Kidney (tissue), 14 donors: ENCODE data around the gene MYMK. TPM values are rescaled to one million over a fixed set of nuclear protein-coding genes. Genes with fewer than 3 reads are reported as not detected.

Experiments used
- DNase-seq, 5 donors: peaks; one replicate each; pipeline ENCODE4 v3.0.0-alpha.2; 2013 to 2020
- FAIRE-seq: peaks from 2 replicates; lab custom pipeline; 2012; peaks lifted over from hg19 to GRCh38; lab: Jason Lieb, UNC
- H3K27ac ChIP-seq, 2 donors: one replicate each; pipeline ENCODE4 v1.7.0; 2013; ENCODE audit warnings: low read depth in 2 of 2, low read length in 2 of 2, inconsistent platforms in 1 of 2
- H3K27me3 ChIP-seq: one replicate; pipeline ENCODE4 v1.7.1; 2013; ENCODE audit warnings: low read length, inconsistent platforms; ENCODE audit not compliant: control insufficient read depth, insufficient read depth
- H3K36me3 ChIP-seq, 3 donors: one replicate each; pipeline versions ENCODE4 v1.7.0 to v1.7.1; 2013; ENCODE audit warnings: low read length in 3 of 3, control low read depth in 1 of 3, inconsistent platforms in 1 of 3; ENCODE audit not compliant: insufficient read depth in 3 of 3, control insufficient read depth in 2 of 3
- H3K4me1 ChIP-seq, 3 donors: one replicate each; pipeline versions ENCODE4 v1.7.0 to v1.7.1; 2013; ENCODE audit warnings: low read length in 3 of 3, inconsistent platforms in 1 of 3, low read depth in 1 of 3; ENCODE audit not compliant: control insufficient read depth in 2 of 3, insufficient read depth in 2 of 3
- H3K4me3 ChIP-seq, 3 donors: one replicate each; pipeline versions ENCODE4 v1.7.0 to v1.8.1; 2013; ENCODE audit warnings: low read length in 3 of 3, control low read depth in 1 of 3, inconsistent platforms in 1 of 3
- H3K9ac ChIP-seq, 3 donors: one replicate each; pipeline versions ENCODE4 v1.7.0 to v1.7.1; 2013; ENCODE audit warnings: low read length in 3 of 3, control low read depth in 1 of 3, inconsistent platforms in 1 of 3
- H3K9me3 ChIP-seq, 3 donors: one replicate each; pipeline versions ENCODE4 v1.7.0 to v1.7.1; 2013; ENCODE audit warnings: low read length in 3 of 3, control low read depth in 1 of 3, inconsistent platforms in 1 of 3; ENCODE audit not compliant: control insufficient read depth in 2 of 3, insufficient read depth in 1 of 3
- intact Hi-C: fragments of 100-400 bp; cut with DNase I; formaldehyde crosslinking; loops from one replicate; pipeline ENCODE4 v1.11.1; 2022
- polyA plus RNA-seq: library from polyadenylated mRNA; stranded (reverse); fragments of 350-450 nt; fragmentation: Illumina TruSeq; extraction: RNeasy Lipid Tissue Mini Kit (QIAGEN cat#74804); gene quantifications from one replicate; pipeline ENCODE4 v1.2.3, GENCODE V29; 2014; ENCODE audit warnings: low read depth, low replicate concordance; ENCODE audit not compliant: insufficient read depth
- total RNA-seq: library from RNA; stranded (reverse); fragmentation: NEBNext Ultra II Directional; extraction: Animal tissue kit (Norgen Biotek cat#: 25700); gene quantifications from one replicate; pipeline ENCODE4 v1.2.1, GENCODE V29; 2021
- TF ChIP-seq, protein P1 (sequence below): IDR thresholded peaks from 3 replicates; pipeline ENCODE4 v1.5.1; 2012; ENCODE audit warnings: mild to moderate bottlenecking, moderate library complexity, borderline replicate concordance; ENCODE audit not compliant: insufficient read depth; ENCODE audit errors: extremely low read depth
- donor health status: control.
- donor health status: control.
- donor health status: control.
- donor health status: control.
- donor health status: control.
- donor health status: DM: yes; HTN: yes; CAD: no.
- donor health status: Normal renal cell carcinoma (clear cell type).

The MYMK gene
- total and polyA plus RNA-seq, 2 donors from 2014 or later: not detected

- TF ChIP-seq, protein P1, sequence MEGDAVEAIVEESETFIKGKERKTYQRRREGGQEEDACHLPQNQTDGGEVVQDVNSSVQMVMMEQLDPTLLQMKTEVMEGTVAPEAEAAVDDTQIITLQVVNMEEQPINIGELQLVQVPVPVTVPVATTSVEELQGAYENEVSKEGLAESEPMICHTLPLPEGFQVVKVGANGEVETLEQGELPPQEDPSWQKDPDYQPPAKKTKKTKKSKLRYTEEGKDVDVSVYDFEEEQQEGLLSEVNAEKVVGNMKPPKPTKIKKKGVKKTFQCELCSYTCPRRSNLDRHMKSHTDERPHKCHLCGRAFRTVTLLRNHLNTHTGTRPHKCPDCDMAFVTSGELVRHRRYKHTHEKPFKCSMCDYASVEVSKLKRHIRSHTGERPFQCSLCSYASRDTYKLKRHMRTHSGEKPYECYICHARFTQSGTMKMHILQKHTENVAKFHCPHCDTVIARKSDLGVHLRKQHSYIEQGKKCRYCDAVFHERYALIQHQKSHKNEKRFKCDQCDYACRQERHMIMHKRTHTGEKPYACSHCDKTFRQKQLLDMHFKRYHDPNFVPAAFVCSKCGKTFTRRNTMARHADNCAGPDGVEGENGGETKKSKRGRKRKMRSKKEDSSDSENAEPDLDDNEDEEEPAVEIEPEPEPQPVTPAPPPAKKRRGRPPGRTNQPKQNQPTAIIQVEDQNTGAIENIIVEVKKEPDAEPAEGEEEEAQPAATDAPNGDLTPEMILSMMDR: no peak
- no peaks in the 10 kb centered on the region for H3K36me3 ChIP-seq
- no peaks in the 10 kb centered on the region for H3K27me3 ChIP-seq
- intact Hi-C loops: loop anchor here (5.0 to 10.0 kb wide), 2 partner anchors 78 to 301 kb away; no protein-coding TSS in a partner anchor
- no peaks in the 10 kb centered on the region for H3K4me1 ChIP-seq
- no peak overlapping the region for H3K9ac ChIP-seq
- no peaks in the 10 kb centered on the region for H3K9me3 ChIP-seq
- H3K27ac ChIP-seq: no peak overlapping the region
- H3K4me3 ChIP-seq: no peak overlapping the region
- DNase-seq (peak in 1 of 5 donors; percentile 76), FAIRE-seq (no peak)
Observed at GRCh38 chr9:133485531-133486260, 39.1 kb downstream of the MYMK start.

DNA sequence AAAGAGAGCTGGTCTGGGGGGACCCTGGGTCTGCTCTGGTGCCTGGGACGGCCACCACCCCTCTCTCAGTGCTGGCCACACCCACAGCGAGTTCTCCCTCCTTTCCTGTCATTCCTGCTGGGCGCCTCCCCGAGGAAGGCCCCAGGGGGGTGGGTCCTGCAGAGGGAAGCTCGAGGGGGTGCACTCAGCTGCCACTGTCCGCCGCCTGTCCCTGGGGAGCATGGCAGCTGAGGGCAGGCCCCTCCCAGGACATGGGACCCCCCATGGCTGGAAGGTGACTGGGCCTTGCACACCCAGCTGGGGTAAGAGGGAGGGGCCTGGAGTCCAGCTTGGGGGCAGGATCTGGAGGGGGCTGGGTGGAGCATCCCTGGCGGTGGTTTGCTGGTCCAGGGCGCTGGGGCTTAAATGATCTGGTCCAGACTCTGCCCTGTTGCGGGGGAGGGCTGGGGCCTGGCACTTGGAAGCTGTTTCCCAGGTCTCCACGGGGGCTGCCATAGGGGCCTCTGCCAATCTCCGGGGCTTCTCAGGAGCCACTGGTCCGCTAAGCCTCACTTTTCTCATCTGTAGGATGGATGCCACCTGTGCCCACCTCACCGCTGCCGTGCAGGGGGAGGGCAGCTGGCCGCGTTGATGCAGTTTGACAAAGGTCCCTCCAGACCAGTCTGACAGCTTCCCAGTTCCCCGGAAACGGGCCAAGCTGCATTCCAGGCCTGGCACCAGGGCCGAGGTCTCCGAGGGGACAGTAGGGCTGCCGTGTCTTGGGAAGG, 39.9 kb downstream of the MYMK start:
- no peak overlapping the region for H3K27ac ChIP-seq
- TF ChIP-seq, protein P1: no peak
- FAIRE-seq (no peak), DNase-seq (peak in 3 of 5 donors; percentile 44 to 76 (median 56))
- intact Hi-C loops: loop anchor here (5.0 to 10.0 kb wide), 2 partner anchors 78 to 300 kb away; no protein-coding TSS in a partner anchor
- H3K27me3 ChIP-seq: no peaks in the 10 kb centered on the region
- no peaks in the 10 kb centered on the region for H3K36me3 ChIP-seq
- no peaks in the 10 kb centered on the region for H3K4me1 ChIP-seq
- no peaks in the 10 kb centered on the region for H3K9me3 ChIP-seq
- no peak overlapping the region for H3K4me3 ChIP-seq
- no peak overlapping the region for H3K9ac ChIP-seq

DNA sequence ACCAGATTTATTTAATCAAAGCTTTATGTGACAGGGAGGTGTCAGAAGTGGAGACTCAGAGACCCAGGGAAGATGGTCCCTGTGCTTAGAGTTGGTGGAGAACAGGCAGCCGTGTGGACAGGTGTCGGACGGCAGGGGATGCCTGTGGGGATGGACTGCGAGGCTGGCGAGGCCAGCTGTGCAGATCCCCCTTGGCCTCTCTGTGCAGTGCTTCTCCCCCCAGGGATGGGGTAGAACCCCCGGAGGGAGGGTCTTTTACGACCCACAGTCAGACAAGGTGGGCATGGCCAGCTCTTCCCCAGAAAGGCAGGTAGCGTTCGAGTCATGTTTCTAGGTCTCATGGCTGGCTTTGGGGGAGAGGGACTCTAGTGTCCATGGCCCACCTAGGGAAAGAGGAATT, 41.1 kb downstream of the MYMK start:
- H3K4me1 ChIP-seq: peaks cover 0 to 3% (median 0%) of the 10 kb centered on the region in 3 donors
- intact Hi-C loops: loop anchor here (10.0 kb wide), 1 partner anchor 299 kb away; no protein-coding TSS in a partner anchor

More for the DNA sequence above, 41.1 kb downstream of the MYMK start:
- TF ChIP-seq, protein P1: no peak
- Histone ChIP-seq H3K4me3 (no peak overlapping the region), H3K9me3 (no peaks in the 10 kb centered on the region), H3K27ac (no peak overlapping the region), H3K9ac (no peak overlapping the region), H3K36me3 (no peaks in the 10 kb centered on the region), H3K27me3 (no peaks in the 10 kb centered on the region)
- FAIRE-seq (no peak), DNase-seq (peak in 1 of 5 donors; percentile 56)
